Activated naive CD8-positive, alpha-beta T cell treated with anti-CD3 and anti-CD28 coated beads, Interleukin-2, amount 50 U/mL, for 24 hours (primary cell): ENCODE results near the gene DNLZ.
A peak's percentile ranks its signal among the peaks of the same experiment; 100 is the strongest.
"Not testable (repeated sequence)": the region's sequence is repeated elsewhere in the genome, so short reads cannot be mapped to it uniquely, and the experiment has no call there.

ENCODE experiments used
- ATAC-seq: fragments of 150-1000 bp; cut with Tn5 transposase; one replicate; pipeline ENCODE4 v1.10.0; 2021
- DNase-seq: peaks from one replicate; pipeline ENCODE4 v3.0.0; 2021
- H3K27ac Mint-ChIP-seq: one replicate; pipeline ENCODE4 v1.8.0; 2021; ENCODE audit warnings: mild to moderate bottlenecking, mixed read lengths
- H3K27me3 Mint-ChIP-seq: one replicate; pipeline ENCODE4 v1.8.0; 2021; ENCODE audit warnings: mixed read lengths
- H3K36me3 Mint-ChIP-seq: one replicate; pipeline ENCODE4 v1.8.0; 2021; ENCODE audit warnings: low read depth, mixed read lengths
- H3K4me1 Mint-ChIP-seq: one replicate; pipeline ENCODE4 v1.8.0; 2021; ENCODE audit warnings: mixed read lengths
- H3K4me3 Mint-ChIP-seq: one replicate; pipeline ENCODE4 v1.8.0; 2021; ENCODE audit warnings: mild to moderate bottlenecking, moderate library complexity, mixed read lengths
- H3K9me3 Mint-ChIP-seq: one replicate; pipeline ENCODE4 v1.8.0; 2021; ENCODE audit warnings: mixed read lengths

DNLZ gene

DNA sequence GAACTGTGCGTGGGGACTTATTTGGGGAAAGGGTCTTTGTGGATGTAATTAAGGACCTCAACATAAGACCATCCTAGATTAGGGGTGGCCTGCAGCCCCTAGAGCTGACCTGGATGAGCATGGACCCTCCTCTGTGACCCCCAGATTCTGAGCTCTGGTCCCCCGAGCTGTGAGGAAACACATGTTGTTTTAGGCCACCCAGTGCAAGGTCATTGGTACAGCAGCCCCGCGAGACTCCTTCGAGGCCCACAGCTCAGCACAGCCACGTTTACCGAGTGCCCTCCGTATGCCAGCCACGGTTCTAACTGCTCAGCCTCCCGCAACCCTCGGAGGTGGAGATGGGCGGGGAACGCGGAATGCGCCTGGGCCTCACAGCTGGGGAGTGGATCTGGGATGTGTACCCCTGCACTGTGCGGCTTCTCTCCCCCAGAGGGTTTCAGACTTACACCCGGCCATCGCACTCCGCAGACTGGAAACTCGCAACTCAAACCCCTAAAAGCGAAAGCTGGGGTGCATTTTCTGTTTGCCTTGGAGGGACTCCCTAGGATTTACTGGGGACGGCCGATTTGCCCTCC lies 40.7 kb downstream of the DNLZ start:
- no peaks in the 10 kb centered on the region for H3K27me3 Mint-ChIP-seq
- DNase-seq, result no peak
- H3K27ac Mint-ChIP-seq, result no peak overlapping the region
- no peak for ATAC-seq
- no peaks in the 10 kb centered on the region for H3K4me1 Mint-ChIP-seq
- H3K36me3 Mint-ChIP-seq, result no peaks in the 10 kb centered on the region
- H3K4me3 Mint-ChIP-seq, result no peak overlapping the region
- no peaks in the 10 kb centered on the region for H3K9me3 Mint-ChIP-seq

DNA sequence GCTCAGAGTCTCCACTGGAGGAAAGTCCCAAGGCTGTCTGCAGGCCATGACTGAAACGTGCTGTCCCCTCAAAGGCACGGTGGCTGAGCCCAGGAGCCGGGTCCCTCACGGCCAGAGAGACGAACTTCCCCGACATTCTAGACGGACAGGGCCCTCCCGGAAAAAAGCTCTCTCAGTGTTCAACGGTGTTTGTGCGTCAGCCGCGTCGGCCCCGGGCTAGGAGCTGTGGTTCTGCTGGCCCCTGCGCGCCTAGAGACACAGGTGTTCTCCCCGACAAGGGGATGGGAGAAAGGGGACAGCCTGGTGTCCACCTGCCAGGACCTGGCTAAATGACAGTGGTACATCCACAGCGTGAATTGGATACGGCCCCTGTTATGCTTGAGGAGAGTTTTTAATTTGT lies 42.0 kb downstream of the DNLZ start:
- no peaks in the 10 kb centered on the region for H3K9me3 Mint-ChIP-seq
- H3K27ac Mint-ChIP-seq, result no peak overlapping the region
- H3K27me3 Mint-ChIP-seq, result no peaks in the 10 kb centered on the region
- H3K4me1 Mint-ChIP-seq, result no peaks in the 10 kb centered on the region
- no peak overlapping the region for H3K4me3 Mint-ChIP-seq
- ATAC-seq (no peak), DNase-seq (no peak)
- H3K36me3 Mint-ChIP-seq, result no peaks in the 10 kb centered on the region

DNA sequence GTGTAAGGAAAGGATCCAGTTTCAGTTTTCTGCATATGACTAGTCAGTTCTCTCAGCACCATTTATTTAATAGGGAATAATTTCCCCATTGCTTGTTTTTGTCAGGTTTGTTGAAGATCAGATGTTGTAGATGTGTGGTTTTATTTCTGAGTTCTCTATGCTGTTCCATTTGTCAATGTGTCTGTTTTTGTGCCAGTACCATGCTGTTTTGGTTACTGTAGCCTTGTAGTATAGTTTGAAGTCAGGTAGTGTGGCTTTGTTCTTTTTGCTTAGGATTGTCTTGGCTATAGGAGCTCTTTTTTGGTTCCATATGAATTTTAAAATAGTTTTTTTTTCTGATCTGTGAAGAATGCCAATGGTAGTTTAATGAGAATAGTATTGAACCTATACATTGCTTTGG lies 42.6 kb downstream of the DNLZ start:
- not testable (repeated sequence) for H3K36me3 Mint-ChIP-seq, H3K4me3 Mint-ChIP-seq, H3K4me1 Mint-ChIP-seq

DNA sequence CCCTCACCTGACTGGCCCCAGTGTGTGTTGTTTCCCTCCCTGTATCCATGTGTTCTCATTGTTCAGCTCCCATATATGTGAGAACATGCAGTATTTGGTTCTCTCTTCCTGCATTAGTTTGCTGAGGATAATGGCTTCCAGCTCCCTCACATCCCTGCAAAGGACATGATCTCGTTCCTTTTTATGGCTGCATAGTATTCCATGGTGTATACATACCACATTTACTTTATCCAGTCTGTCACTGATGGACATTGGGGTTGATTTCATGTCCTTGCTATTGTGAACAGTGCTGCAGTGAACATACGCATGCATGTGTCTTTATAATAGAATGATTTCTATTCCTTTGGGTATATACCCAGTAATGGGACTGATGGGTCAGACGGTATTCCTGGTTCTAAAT lies 43.6 kb downstream of the DNLZ start:
- H3K36me3 Mint-ChIP-seq, H3K4me1 Mint-ChIP-seq, DNase-seq, H3K4me3 Mint-ChIP-seq, H3K27ac Mint-ChIP-seq, ATAC-seq, H3K27me3 Mint-ChIP-seq, H3K9me3 Mint-ChIP-seq: not testable (repeated sequence)

More for the DNA sequence above, 42.6 kb downstream of the DNLZ start:
- not testable (repeated sequence) for DNase-seq, ATAC-seq, H3K9me3 Mint-ChIP-seq, H3K27ac Mint-ChIP-seq, H3K27me3 Mint-ChIP-seq

DNA sequence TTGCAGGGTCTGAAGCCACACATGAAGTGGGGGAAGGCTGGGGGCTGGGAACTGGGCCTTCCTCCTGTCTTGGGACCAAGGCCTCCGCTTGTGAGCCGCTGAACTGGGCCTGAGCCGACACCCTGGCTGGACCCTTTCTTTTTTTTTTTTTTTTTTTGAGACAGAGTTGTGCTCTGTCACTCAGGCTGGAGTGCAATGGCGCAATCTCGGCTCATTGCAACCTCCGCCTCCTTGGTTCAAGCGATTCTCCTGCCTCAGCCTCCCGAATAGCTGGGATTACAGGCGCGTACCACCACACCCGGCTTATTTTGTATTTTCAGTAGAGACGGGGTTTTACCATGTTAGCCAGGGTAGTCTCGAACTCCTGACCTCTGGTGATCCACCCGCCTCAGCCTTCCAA lies 44.3 kb downstream of the DNLZ start:
- not testable (repeated sequence) for H3K27me3 Mint-ChIP-seq, H3K4me3 Mint-ChIP-seq, DNase-seq, ATAC-seq, H3K4me1 Mint-ChIP-seq, H3K27ac Mint-ChIP-seq, H3K36me3 Mint-ChIP-seq
- peaks cover 10% of the 10 kb centered on the region for H3K9me3 Mint-ChIP-seq

DNA sequence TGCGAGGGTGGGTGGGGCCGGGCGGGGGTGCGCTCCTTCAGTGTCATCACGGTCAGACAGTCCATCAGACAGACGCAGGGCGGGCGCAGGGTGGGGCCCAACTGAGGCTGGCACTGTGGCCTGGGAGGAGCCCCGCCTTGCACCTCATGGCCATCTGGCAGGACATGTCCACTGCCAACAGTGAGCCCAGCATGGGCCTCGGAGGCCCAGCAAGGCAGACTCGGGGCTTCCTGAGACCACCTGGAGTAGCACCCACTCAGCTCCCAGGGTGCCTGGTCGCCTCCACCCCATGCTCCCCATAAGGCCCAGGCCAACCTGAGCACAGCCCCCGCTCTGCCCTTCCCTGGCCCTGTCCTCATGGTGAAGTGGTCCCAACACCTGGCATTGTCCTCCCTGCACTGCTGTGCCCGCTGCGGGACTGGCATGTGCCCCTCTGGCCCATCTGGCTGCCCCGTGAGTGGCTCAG lies 44.7 kb downstream of the DNLZ start:
- Mint-ChIP-seq H3K27ac (no peak overlapping the region), H3K27me3 (no peaks in the 10 kb centered on the region), H3K36me3 (peaks cover 3% of the 10 kb centered on the region), H3K9me3 (peaks cover 10% of the 10 kb centered on the region), H3K4me3 (no peak overlapping the region), H3K4me1 (no peaks in the 10 kb centered on the region)
- ATAC-seq (no peak), DNase-seq (no peak)

DNA sequence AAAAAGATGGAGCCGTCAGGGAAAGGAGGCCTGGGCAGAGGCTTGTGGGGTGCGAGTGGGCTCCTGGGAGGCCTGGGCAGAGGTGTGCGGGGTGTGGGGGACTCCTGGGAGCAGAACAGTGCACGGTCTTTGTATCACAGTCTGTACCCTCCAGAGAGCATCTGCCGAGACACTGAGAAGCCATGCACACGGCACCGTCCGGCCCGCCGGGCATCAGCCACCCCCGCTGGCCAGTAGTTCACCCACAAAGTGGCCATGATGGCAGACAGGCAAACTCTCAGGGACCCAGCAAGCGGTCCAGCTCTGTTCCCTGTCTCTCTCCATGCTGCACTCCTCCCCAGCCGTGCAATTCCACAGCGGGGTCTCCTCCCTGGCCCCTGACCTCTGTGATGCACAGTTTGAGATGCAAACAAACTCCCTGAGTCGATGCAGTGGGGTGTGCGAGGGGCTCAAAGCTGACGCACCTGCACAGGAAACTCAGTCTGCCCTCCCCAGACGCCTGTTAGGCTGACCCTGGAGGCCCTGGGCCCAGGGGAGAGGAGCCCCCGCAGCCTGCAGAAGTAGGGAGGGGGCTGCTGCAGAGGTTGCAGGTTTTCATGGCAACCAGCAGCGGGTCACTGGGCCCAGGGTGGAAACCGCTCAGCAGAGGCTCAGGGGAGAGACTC lies 45.3 kb downstream of the DNLZ start:
- ATAC-seq (no peak), DNase-seq (no peak)
- Mint-ChIP-seq H3K27me3 (no peaks in the 10 kb centered on the region), H3K4me1 (no peaks in the 10 kb centered on the region), H3K36me3 (peaks cover 3% of the 10 kb centered on the region), H3K27ac (no peak overlapping the region), H3K9me3 (peaks cover 10% of the 10 kb centered on the region), H3K4me3 (no peak overlapping the region)

DNA sequence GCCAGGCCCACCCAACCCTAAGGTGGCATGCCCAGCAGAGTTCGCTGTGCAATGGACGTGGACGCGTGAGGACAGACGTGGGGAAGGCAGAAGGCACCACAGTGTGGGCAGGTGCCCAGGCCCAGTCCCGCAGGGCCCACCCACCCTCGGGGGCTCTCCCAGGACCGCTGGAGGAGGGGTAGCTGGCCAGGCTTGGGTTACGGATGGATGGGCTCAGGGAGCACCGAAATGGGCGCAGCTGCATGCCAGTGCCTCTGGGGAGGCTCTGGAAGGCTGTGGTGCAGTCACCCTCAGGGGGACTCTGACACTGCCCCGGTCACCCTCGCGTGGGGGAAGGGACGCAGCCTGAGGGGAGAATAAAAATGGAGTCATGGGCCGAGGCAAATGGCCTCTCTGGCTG lies 45.8 kb downstream of the DNLZ start:
- H3K27ac Mint-ChIP-seq, result no peak overlapping the region
- no peaks in the 10 kb centered on the region for H3K27me3 Mint-ChIP-seq
- no peaks in the 10 kb centered on the region for H3K4me1 Mint-ChIP-seq
- DNase-seq (no peak), ATAC-seq (no peak)
- H3K9me3 Mint-ChIP-seq, result peaks cover 10% of the 10 kb centered on the region
- peaks cover 3% of the 10 kb centered on the region for H3K36me3 Mint-ChIP-seq
- H3K4me3 Mint-ChIP-seq, result no peak overlapping the region

DNA sequence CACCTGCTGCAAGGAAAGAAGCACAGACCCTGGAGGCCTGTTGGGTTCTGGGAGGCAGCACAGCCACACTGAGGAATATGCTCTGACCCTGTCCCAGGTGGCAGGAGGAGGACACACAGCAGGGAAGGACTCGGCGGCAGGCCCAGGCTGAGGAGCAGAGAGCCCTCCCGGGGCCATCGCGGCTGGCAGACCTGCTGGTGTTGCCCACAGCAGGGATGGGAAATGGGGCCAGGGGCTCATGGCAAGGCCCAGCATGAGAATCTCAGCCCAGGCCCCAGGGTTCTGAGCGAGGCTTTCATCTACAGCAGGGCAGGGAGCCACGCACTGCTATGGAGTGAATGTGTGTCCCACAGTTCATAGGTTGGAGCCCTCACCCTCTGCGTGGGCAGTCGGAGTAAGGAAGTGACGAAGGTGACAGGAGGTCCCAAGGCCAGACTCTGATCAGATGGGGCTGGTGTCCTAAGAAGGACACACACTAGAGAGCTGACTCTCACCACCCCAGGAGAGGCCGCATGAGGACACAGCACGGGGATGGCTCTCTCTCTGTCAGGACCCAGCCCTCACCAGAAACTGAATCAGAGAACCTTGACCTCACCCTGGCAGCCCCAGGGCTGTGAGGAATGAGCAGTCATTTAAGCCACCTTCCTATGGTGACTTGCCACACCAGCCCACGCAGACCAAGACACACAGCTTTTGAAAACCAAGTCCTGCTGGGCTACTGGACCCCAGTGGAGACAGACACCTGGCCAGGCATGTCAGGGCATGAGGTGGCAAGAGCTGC lies 46.5 kb downstream of the DNLZ start:
- Mint-ChIP-seq H3K4me1 (no peaks in the 10 kb centered on the region), H3K27me3 (no peaks in the 10 kb centered on the region), H3K27ac (no peak overlapping the region), H3K36me3 (peaks cover 3% of the 10 kb centered on the region), H3K9me3 (peaks cover 10% of the 10 kb centered on the region), H3K4me3 (no peak overlapping the region)
- ATAC-seq (peak; percentile 4), DNase-seq (no peak)

DNA sequence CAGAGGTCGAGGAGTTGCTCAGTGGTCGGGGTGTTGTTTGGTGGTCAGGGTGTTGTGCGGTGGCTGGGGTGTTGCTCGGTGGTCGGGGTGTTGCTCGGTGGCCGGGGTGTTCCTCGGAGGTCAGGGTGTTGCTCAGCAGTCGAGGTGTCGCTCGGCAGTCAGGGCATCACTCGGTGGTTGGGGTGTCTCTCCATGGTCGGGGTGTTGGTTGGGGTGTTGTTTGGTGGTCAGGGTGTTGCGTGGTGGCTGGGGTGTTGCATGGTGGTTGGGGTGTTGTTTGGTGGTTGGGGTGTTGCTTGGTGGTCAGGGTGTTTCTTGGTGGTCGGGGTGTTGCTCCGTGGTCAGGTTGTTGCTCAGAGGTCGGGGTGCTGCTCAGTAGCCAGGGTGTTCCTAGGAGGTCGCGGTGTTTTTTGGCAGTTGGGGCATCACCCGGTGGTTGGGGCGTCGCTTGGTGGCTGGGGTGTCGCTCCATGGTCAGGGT lies 47.2 kb downstream of the DNLZ start:
- Mint-ChIP-seq H3K9me3 (peaks cover 10% of the 10 kb centered on the region), H3K27ac (peak overlapping the region; percentile 36), H3K36me3 (peaks cover 3% of the 10 kb centered on the region), H3K4me1 (no peaks in the 10 kb centered on the region), H3K27me3 (no peaks in the 10 kb centered on the region), H3K4me3 (no peak overlapping the region)
- ATAC-seq (peak; percentile 21), DNase-seq (peak; percentile 20)

DNA sequence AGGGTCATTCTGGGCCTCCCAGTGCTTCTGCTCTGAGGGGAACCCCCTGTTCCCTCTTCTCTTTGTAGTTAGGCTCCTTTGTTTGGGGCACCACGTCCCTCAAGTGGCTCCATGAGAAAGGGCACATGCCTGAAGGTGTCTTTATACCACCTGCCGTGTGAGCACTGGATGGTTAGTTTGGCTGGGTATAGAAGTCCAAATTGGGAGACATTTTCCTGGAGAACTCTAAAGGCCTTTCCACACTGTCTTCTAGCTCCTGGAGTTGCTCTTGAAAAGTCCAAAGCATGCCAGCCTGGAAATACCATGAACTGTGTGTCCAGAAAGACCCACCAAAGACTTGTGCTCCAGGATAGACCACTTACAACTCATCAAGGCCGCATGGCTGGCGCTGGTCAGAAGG lies 48.6 kb downstream of the DNLZ start:
- H3K4me3 Mint-ChIP-seq, result no peak overlapping the region
- no peaks in the 10 kb centered on the region for H3K27me3 Mint-ChIP-seq
- H3K4me1 Mint-ChIP-seq, result no peaks in the 10 kb centered on the region
- ATAC-seq, result no peak
- H3K9me3 Mint-ChIP-seq, result peaks cover 10% of the 10 kb centered on the region
- no peak for DNase-seq
- peaks cover 3% of the 10 kb centered on the region for H3K36me3 Mint-ChIP-seq
- no peak overlapping the region for H3K27ac Mint-ChIP-seq

DNA sequence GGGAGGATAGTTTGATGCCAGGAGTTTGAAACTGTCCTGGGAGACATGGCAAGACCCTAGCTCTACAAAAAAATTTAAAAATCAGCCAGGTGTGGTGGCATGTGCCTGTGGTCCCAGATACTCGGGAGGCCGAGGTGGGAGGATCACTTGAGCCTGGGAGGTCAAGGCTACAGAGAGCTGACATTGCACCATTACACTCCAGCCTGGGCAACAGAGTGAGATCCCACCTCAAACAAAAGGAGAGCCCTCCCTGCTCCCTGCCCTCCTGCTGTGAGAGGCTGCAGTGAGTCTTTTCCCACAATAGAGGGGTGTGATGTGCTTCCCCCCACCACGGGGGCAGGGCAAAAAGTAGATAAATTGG lies 49.5 kb downstream of the DNLZ start:
- peaks cover 10% of the 10 kb centered on the region for H3K9me3 Mint-ChIP-seq
- H3K4me1 Mint-ChIP-seq, result no peaks in the 10 kb centered on the region
- H3K4me3 Mint-ChIP-seq, result no peak overlapping the region
- no peak overlapping the region for H3K27ac Mint-ChIP-seq
- no peak for DNase-seq
- H3K27me3 Mint-ChIP-seq, result no peaks in the 10 kb centered on the region
- no peak for ATAC-seq
- peaks cover 3% of the 10 kb centered on the region for H3K36me3 Mint-ChIP-seq

DNA sequence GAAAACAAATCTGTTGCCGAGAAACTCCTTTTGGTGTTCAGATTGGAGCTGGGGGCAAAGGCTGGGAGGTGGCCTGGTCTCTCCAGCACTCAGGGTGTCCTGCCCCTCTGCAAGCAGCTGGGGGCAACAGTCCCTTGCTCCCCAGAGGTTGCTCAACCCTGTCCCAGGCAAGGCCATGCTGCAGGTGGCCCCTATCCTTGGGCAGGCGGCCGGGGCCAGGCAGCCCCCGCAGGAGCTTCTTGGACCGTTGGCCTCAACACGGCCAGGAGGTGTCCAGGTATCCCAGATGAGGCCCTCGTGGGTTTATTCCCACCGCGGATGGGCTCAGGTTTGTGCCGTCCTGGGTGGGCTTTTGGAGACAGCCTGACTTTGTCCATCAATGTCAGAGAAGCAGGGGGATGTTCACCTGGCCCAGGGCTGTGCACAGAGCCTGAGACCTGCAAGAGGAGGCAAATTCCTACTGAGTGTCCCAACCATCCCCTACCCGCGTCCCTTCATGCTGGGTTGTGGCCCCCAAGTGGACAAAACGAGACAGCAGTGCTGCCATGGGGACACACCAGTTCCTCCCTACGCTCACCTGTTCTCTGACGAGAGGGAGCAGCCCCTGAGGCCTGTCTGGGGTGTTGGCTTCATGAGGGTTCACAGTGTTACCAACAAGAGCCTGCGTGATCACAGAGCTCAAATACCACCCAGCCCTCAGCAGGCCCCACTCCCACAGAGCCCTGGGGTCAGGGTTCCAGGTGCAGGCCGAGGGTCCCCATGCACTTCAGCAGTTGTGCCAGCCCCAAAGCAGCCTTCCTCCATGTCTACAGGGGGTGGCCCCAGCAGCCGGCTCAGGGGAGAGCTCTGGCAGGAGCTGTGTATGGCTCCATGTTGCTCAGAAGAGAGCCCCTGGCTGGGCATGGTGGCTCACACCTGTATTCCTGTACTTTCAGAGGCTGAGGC lies 50.2 kb downstream of the DNLZ start:
- DNase-seq (no peak), ATAC-seq (no peak)
- peaks cover 10% of the 10 kb centered on the region for H3K9me3 Mint-ChIP-seq
- H3K4me1 Mint-ChIP-seq, result no peaks in the 10 kb centered on the region
- H3K27ac Mint-ChIP-seq, result no peak overlapping the region
- no peaks in the 10 kb centered on the region for H3K27me3 Mint-ChIP-seq
- H3K36me3 Mint-ChIP-seq, result peaks cover 3% of the 10 kb centered on the region
- H3K4me3 Mint-ChIP-seq, result no peak overlapping the region

DNA sequence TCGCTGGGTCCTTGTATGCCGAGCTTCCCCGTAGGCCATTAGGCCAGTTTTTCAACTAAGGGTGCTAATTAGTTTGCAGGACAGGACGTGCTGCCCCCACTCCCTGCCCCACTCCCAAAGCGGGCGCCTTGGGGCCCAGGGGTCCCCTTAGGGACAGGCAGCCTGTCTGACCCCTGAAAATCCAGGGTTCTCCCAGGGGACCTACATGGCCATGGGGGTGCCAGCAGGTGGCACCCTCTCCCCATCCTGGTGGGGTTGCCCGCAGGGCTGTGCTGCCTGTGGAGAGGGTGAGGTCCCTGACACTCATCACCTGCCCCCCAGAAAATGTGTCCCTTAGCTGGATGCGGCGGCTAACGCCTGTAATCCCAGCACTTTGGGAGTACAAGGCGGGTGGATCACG lies 51.1 kb downstream of the DNLZ start:
- no peak overlapping the region for H3K4me3 Mint-ChIP-seq
- no peak overlapping the region for H3K27ac Mint-ChIP-seq
- no peaks in the 10 kb centered on the region for H3K4me1 Mint-ChIP-seq
- H3K9me3 Mint-ChIP-seq, result peaks cover 10% of the 10 kb centered on the region
- ATAC-seq, result peak; percentile 51
- H3K36me3 Mint-ChIP-seq, result peaks cover 3% of the 10 kb centered on the region
- DNase-seq, result peak; percentile 58
- no peaks in the 10 kb centered on the region for H3K27me3 Mint-ChIP-seq
